Spinal cord (tissue), 10 donors: ENCODE results near the gene ANXA5. TPM values are rescaled to one million over a fixed set of nuclear protein-coding genes. Genes with fewer than 3 reads are reported as not detected.

ENCODE experiments used
- DNase-seq, 6 donors: peaks; one replicate each; pipeline versions ENCODE4 v3.0.0 to v3.0.0-alpha.2; 2013 to 2015; ENCODE audit warnings: low spot score in 6 of 6, low read depth in 4 of 6
- H3K27ac ChIP-seq: one replicate; pipeline ENCODE4 v1.5.1; 2013; ENCODE audit warnings: low read depth, low read length, control low read depth
- H3K27me3 ChIP-seq: one replicate; pipeline ENCODE4 v1.6.1; 2013; ENCODE audit warnings: low read length; ENCODE audit not compliant: control insufficient read depth, insufficient read depth
- H3K36me3 ChIP-seq: one replicate; pipeline ENCODE4 v1.6.1; 2013; ENCODE audit warnings: low read length; ENCODE audit not compliant: control insufficient read depth, insufficient read depth
- H3K4me1 ChIP-seq: one replicate; pipeline ENCODE4 v1.6.1; 2013; ENCODE audit warnings: low read length; ENCODE audit not compliant: control insufficient read depth, insufficient read depth
- H3K4me3 ChIP-seq: one replicate; pipeline ENCODE4 v1.5.1; 2013; ENCODE audit warnings: low read depth, low read length, control low read depth
- H3K9me3 ChIP-seq: one replicate; pipeline ENCODE4 v1.6.1; 2013; ENCODE audit warnings: low read length; ENCODE audit not compliant: control insufficient read depth, insufficient read depth
- WGBS: methylation state at CpG from one replicate; pipeline ENCODE4 v1.1.5; 2013; ENCODE audit warnings: missing lambda C conversion rate; ENCODE audit not compliant: insufficient coverage; 5-methylcytosine and 5-hydroxymethylcytosine counted together
- long read RNA-seq, 4 donors: transcript quantifications; one replicate each; lab custom pipeline, GENCODE V29; 2026
- polyA plus RNA-seq, 2 donors: library from polyadenylated mRNA; unstranded; fragments of 120-200 nt; gene quantifications; one replicate each; pipeline ENCODE4 v1.2.1, GENCODE V29; 2013; ENCODE audit not compliant: insufficient read length in 2 of 2
- total RNA-seq, 2 donors: library from RNA; depleted of rRNA in 1 of 2; stranded (reverse); fragments of 120-200 nt in 1 of 2; fragments of >200 nt in 1 of 2; gene quantifications; one replicate each; pipeline versions ENCODE4 v1.2.3 to v1.2.4, GENCODE V29; 2013 to 2014
- donor health status: healthy.

The ANXA5 gene
- total RNA-seq (100 to 1,000 TPM; 217 to 348 TPM), polyA plus RNA-seq (100 to 1,000 TPM; 356 to 385 TPM)
- long read RNA-seq, donor 1, transcript ANXA5-201 (13 exons, 1,762 nt) = major isoform, 112 of 199 reads
- long read RNA-seq, donor 1, transcript ANXA5-207 (6 exons, 868 nt) = minor isoform, 5 of 199 reads
- long read RNA-seq, donor 1, partial matches to known transcripts = 72 of 199 reads
- long read RNA-seq, donor 1, other reads (novel, unspliced or antisense) = 6 of 199 reads
- long read RNA-seq, donor 2, transcript ANXA5-201 (13 exons, 1,762 nt) = major isoform, 34 of 50 reads
- long read RNA-seq, donor 2, partial matches to known transcripts = 15 of 50 reads
- long read RNA-seq, donor 2, other reads (novel, unspliced or antisense) = 0 of 50 reads
- long read RNA-seq, donor 3, transcript ANXA5-207 (6 exons, 868 nt) = minor isoform, 5 of 61 reads
- long read RNA-seq, donor 3, transcript ANXA5-201 (13 exons, 1,762 nt) = major isoform, 36 of 61 reads
- long read RNA-seq, donor 3, partial matches to known transcripts = 17 of 61 reads
- long read RNA-seq, donor 3, other reads (novel, unspliced or antisense) = 0 of 61 reads
- long read RNA-seq, donor 4, transcript ANXA5-211 (4 exons, 594 nt) = minor isoform, 10 of 425 reads
- long read RNA-seq, donor 4, transcript ANXA5-207 (6 exons, 868 nt) = minor isoform, 10 of 425 reads
- long read RNA-seq, donor 4, transcript ANXA5-201 (13 exons, 1,762 nt) = major isoform, 176 of 425 reads
- long read RNA-seq, donor 4, transcript ANXA5-205 (6 exons, 1,083 nt) = minor isoform, 7 of 425 reads
- long read RNA-seq, donor 4, partial matches to known transcripts = 216 of 425 reads
- long read RNA-seq, donor 4, other reads (novel, unspliced or antisense) = 5 of 425 reads

- Histone ChIP-seq H3K4me3 (peak within 1 kb of the TSS; percentile 89), H3K36me3 (no peaks in the 10 kb centered on the region), H3K4me1 (peaks cover 4% of the 10 kb centered on the region), H3K27me3 (no peaks in the 10 kb centered on the region), H3K9me3 (no peaks in the 10 kb centered on the region), H3K27ac (peak within 1 kb of the TSS; percentile 94)
- peak; percentile 43 to 88 (median 58) for DNase-seq
- WGBS = under 1% methylated on average over 86 of the region's 91 CpGs
Observed at GRCh38 chr4:121696581-121697461, at the start of gene ANXA5. TSS of gene ANXA5 (minus strand) at chr4:121696980. CDS start at chr4:121696589, 391 bp downstream.

GRCh38 chr4:121742794-121743193 is 46.0 kb upstream of the ANXA5 start:
- no peaks in the 10 kb centered on the region for H3K36me3 ChIP-seq
- H3K27me3 ChIP-seq = no peaks in the 10 kb centered on the region
- DNase-seq = no peak
- H3K9me3 ChIP-seq = no peaks in the 10 kb centered on the region
- H3K4me1 ChIP-seq = no peaks in the 10 kb centered on the region
- no peak overlapping the region for H3K27ac ChIP-seq
- 85% methylated on average over 2 of the region's 3 CpGs for WGBS
- no peak overlapping the region for H3K4me3 ChIP-seq

GRCh38 chr4:121741751-121742150 is 45.0 kb upstream of the ANXA5 start:
- Histone ChIP-seq H3K27me3 (no peaks in the 10 kb centered on the region), H3K4me3 (no peak overlapping the region), H3K27ac (no peak overlapping the region), H3K9me3 (no peaks in the 10 kb centered on the region), H3K4me1 (no peaks in the 10 kb centered on the region), H3K36me3 (no peaks in the 10 kb centered on the region)
- peak in 2 of 6 donors; percentile 39 to 56 for DNase-seq
- WGBS = no CpG with 5 or more reads among the region's 7 CpGs

- H3K27me3 ChIP-seq = no peaks in the 10 kb centered on the region
- H3K9me3 ChIP-seq = no peaks in the 10 kb centered on the region
- no peak for DNase-seq
- no peaks in the 10 kb centered on the region for H3K36me3 ChIP-seq
- H3K4me3 ChIP-seq = no peak overlapping the region
- no peak overlapping the region for H3K27ac ChIP-seq
- 65% methylated on average over 10 of the region's 12 CpGs for WGBS
- H3K4me1 ChIP-seq = no peaks in the 10 kb centered on the region
Observed at GRCh38 chr4:121740796-121741409, 44.1 kb upstream of the ANXA5 start.

DNA sequence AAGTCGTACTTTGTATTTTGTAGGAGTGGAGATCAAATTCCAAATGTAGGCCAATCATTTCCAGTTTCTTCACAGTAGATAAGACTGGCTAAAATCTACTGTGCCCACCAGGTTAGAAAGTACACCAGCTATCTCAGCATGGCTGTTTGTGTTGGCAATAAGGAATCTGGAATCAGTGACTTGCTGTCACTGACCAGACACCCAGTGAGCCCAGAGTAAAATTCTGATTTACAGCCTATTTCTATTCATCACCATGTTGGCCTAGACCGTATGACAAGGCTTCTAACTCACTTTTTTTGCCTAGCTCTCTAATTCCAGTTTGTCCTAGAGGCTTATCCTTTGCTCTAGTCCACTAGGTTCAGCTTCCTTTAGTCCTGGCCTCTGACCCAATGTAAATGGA is 42.8 kb upstream of the ANXA5 start:
- DNase-seq = no peak
- Histone ChIP-seq H3K27me3 (no peaks in the 10 kb centered on the region), H3K27ac (no peak overlapping the region), H3K9me3 (no peaks in the 10 kb centered on the region), H3K4me3 (no peak overlapping the region), H3K4me1 (no peaks in the 10 kb centered on the region), H3K36me3 (no peaks in the 10 kb centered on the region)
- 85% methylated on average over 1 of the region's 2 CpGs for WGBS

DNA sequence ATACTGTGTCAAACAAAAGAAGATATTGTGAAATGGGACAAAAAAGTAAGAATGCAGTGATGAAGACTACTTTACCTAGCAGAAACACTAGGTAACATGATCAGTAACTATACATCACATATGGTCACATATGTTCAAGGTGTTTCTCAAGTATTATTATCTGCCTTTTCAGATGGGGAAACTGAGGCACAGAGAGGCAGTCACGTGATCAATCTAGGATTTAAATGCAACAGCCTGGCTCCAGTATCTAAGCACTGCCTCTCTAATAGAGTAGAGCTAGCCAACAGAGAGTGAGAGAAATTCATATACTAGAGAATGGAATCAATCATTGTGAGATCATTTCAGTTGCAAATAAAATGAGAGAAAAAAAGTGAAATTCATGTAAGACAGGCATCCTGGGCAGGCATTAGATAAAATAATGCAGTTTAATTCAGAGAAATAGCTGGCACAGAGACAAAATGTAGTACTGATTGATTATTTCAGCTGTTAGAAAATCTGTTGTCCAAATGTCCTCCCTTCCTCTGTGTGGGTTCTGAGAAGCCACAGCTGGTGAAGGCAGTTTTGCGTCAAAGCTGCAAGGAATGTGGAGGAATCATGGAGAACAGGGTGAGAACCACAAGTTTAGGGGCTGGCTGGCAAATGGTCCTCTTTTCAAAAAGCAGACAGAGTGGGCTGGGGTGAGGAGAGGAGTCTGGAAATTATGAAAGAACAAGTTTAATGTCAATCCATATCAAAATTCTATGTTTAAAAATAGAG is 42.2 kb upstream of the ANXA5 start:
- Histone ChIP-seq H3K4me3 (no peak overlapping the region), H3K27ac (no peak overlapping the region), H3K9me3 (no peaks in the 10 kb centered on the region), H3K4me1 (no peaks in the 10 kb centered on the region), H3K27me3 (no peaks in the 10 kb centered on the region), H3K36me3 (no peaks in the 10 kb centered on the region)
- peak in 1 of 6 donors; percentile 18 for DNase-seq
- WGBS = no CpG with 5 or more reads among the region's 2 CpGs

DNA sequence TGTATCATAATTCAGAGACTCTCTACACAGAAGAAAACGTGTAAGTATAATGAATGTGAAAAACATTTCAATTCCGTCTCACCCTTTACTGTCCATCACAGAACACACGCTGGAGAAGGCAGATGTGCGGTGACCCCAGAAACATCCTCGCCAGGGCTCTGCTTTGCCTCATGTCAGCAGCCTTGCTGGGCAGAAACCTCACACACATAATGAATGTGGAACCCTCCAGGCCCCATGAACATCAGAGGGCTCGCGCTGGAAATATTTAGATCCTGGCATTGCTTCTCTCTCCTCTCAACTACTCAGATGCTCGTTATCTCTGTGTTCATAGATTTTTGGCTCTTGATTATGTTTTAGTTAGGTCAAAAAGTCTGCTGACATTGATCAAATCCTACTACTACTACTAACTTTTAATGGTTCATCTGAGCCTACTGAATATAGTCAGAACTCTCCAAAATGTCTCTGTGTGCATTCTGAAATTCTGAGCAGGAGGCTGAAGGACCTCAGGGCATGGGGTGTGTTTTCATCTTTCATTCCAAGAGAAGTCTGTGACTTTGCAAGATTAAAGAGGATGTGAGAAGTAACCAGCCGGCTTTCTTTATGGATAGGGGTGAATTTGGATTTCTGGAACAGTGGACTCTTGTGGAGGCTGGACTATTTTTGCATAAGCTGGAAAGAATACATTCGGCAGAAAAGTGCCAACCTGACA is 41.2 kb upstream of the ANXA5 start:
- Histone ChIP-seq H3K4me1 (no peaks in the 10 kb centered on the region), H3K27ac (no peak overlapping the region)
- peak in 1 of 6 donors; percentile 20 for DNase-seq

GRCh38 chr4:121736735-121737351 is 40.1 kb upstream of the ANXA5 start:
- Histone ChIP-seq H3K27ac (no peak overlapping the region), H3K27me3 (no peaks in the 10 kb centered on the region), H3K9me3 (no peaks in the 10 kb centered on the region), H3K4me1 (no peaks in the 10 kb centered on the region), H3K4me3 (no peak overlapping the region), H3K36me3 (no peaks in the 10 kb centered on the region)
- DNase-seq = peak in 3 of 6 donors; percentile 37 to 85 (median 74)
- WGBS = no CpG with 5 or more reads among the region's 5 CpGs

More for the DNA sequence above, 41.2 kb upstream of the ANXA5 start:
- Histone ChIP-seq H3K4me3 (no peak overlapping the region), H3K36me3 (no peaks in the 10 kb centered on the region), H3K9me3 (no peaks in the 10 kb centered on the region), H3K27me3 (no peaks in the 10 kb centered on the region)
- WGBS = 71% methylated on average over 5 of the region's 10 CpGs
